ENCODE measurements around the gene DIP2B. TPM values are rescaled to one million over a fixed set of nuclear protein-coding genes. Genes with fewer than 3 reads are reported as not detected.

The DIP2B gene
- total and polyA plus RNA-seq, 2 of the 13 experiments (the other 11 are each of a cell fraction or from before 2014, with no cell fraction given), result 32.1 to 35.8 TPM

GRCh38 chr12:50590869-50591268 is 86.1 kb downstream of the DIP2B start:
- peaks cover 76% of the 10 kb centered on the region for H3K79me2 ChIP-seq (ENCODE audit: insufficient read depth, low read length)
- TF ChIP-seq ZFP36L2 (CRISPR knock-in tag; IDR thresholded peaks at IDR 0.05) (no peak), NFYC (CRISPR knock-in tag; IDR thresholded peaks at IDR 0.05) (no peak), SALL2 (CRISPR knock-in tag; IDR thresholded peaks at IDR 0.05) (no peak), HOXA9 (CRISPR knock-in tag; IDR thresholded peaks at IDR 0.05; ENCODE audit: borderline replicate concordance) (no peak), ZFP41 (CRISPR knock-in tag; IDR thresholded peaks at IDR 0.05; ENCODE audit: borderline replicate concordance) (no peak), IKZF5 (CRISPR knock-in tag; IDR thresholded peaks at IDR 0.05) (no peak), ZNF564 (CRISPR knock-in tag; IDR thresholded peaks at IDR 0.05) (peak; percentile 94)

GRCh38 chr12:50595667-50596066 is 90.9 kb downstream of the DIP2B start:
- Histone ChIP-seq H3K4me1 (ENCODE audit: insufficient read depth, low read length) (peaks cover 22% of the 10 kb centered on the region), H3K79me2 (ENCODE audit: insufficient read depth, low read length) (peaks cover 66% of the 10 kb centered on the region), H3K27ac (ENCODE audit: extremely low read length, insufficient read depth, low read length) (no peak overlapping the region), H3K4me2 (ENCODE audit: low read depth, low read length) (no peak overlapping the region), H3K36me3 (replicated peaks in 1 of 2; ENCODE audit: control insufficient read depth in 1 of 2, insufficient read depth in 2 of 2, low read length in 2 of 2) (no peaks in the 10 kb centered on the region), H3K4me3 (replicated peaks in 1 of 3; ENCODE audit: insufficient read depth in 1 of 3, low read depth in 2 of 3, low read length in 3 of 3) (no peak overlapping the region), H4K20me1 (ENCODE audit: insufficient read depth, low read length) (peaks cover 3% of the 10 kb centered on the region; the same call in 1 of the 2 replicates), H3K27me3 (ENCODE audit: control insufficient read depth in 1 of 2, insufficient read depth in 2 of 2, low read length in 2 of 2) (no peaks in the 10 kb centered on the region), H3K9ac (ENCODE audit: insufficient read depth, low read depth, low read length) (no peak overlapping the region), H3K9me3 (ENCODE audit: low read length) (no peaks in the 10 kb centered on the region), H2AFZ (ENCODE audit: low read length) (no peak overlapping the region)
- intact Hi-C loops (cut with micrococcal nuclease; ENCODE audit: unreplicated experiment), result no loop called here
- POLR2A ChIA-PET, result no interaction called here
- CTCF ChIA-PET (ENCODE audit: low intra/inter-chr PET ratio, low total read pairs), result no interaction called here
- DNase-seq (ENCODE audit: low spot score) (no peak), FAIRE-seq (no peak), ATAC-seq (no peak)
- no TSS peak for BruUV-seq (replicated peaks)
- 93% methylated on average over 3 of the region's 3 CpGs for WGBS (ENCODE audit: low lambda C conversion rate)
- in situ Hi-C loops (cut with HindIII; ENCODE audit: extremely low pct_ligation_motif_present, low pct_unique_long_range_greater_than_20kb), result no loop called here
- TF ChIP-seq POLR2A (IDR thresholded peaks at IDR 0.05; ENCODE audit: insufficient read depth in 1 of 2, low read depth in 2 of 2, low read length in 2 of 2) (no peak), ZNF256 (CRISPR knock-in tag; conservative IDR thresholded peaks at IDR 0.05) (no peak), TERF1 (CRISPR knock-in tag; IDR thresholded peaks at IDR 0.05) (no peak), SUZ12 (IDR thresholded peaks at IDR 0.05; ENCODE audit: low read depth, low read length) (no peak), CENPX (CRISPR knock-in tag; IDR thresholded peaks at IDR 0.05) (no peak), ZNF275 (CRISPR knock-in tag; IDR thresholded peaks at IDR 0.05; ENCODE audit: borderline replicate concordance) (no peak), JUND (CRISPR knock-in tag; IDR thresholded peaks at IDR 0.05) (no peak), POGZ (CRISPR knock-in tag; IDR thresholded peaks at IDR 0.05) (no peak), SMAD3 (CRISPR knock-in tag; IDR thresholded peaks at IDR 0.05) (no peak)

More at GRCh38 chr12:50590869-50591268, 86.1 kb downstream of the DIP2B start:
- Histone ChIP-seq H3K4me3 (replicated peaks in 1 of 3; ENCODE audit: insufficient read depth in 1 of 3, low read depth in 2 of 3, low read length in 3 of 3) (no peak overlapping the region), H3K4me1 (ENCODE audit: insufficient read depth, low read length) (peaks cover 13% of the 10 kb centered on the region; the same call in 1 of the 2 replicates), H3K9ac (ENCODE audit: insufficient read depth, low read depth, low read length) (no peak overlapping the region), H3K9me3 (ENCODE audit: low read length) (no peaks in the 10 kb centered on the region), H3K4me2 (ENCODE audit: low read depth, low read length) (no peak overlapping the region), H4K20me1 (ENCODE audit: insufficient read depth, low read length) (peaks cover 5% of the 10 kb centered on the region; the same call in 1 of the 2 replicates), H3K36me3 (replicated peaks in 1 of 2; ENCODE audit: control insufficient read depth in 1 of 2, insufficient read depth in 2 of 2, low read length in 2 of 2) (no peaks in the 10 kb centered on the region), H3K27ac (ENCODE audit: extremely low read length, insufficient read depth, low read length) (no peak overlapping the region), H3K27me3 (ENCODE audit: control insufficient read depth in 1 of 2, insufficient read depth in 2 of 2, low read length in 2 of 2) (no peaks in the 10 kb centered on the region), H2AFZ (ENCODE audit: low read length) (no peak overlapping the region)
- ChIA-PET POLR2A (no interaction called here), CTCF (ENCODE audit: low intra/inter-chr PET ratio, low total read pairs) (no interaction called here)
- intact Hi-C loops (cut with micrococcal nuclease; ENCODE audit: unreplicated experiment) (no loop called here), in situ Hi-C loops (cut with HindIII; ENCODE audit: extremely low pct_ligation_motif_present, low pct_unique_long_range_greater_than_20kb) (no loop called here)
- BruUV-seq (replicated peaks), result no TSS peak
- no peak for DNase-seq (ENCODE audit: low spot score)
- ATAC-seq, result no peak
- no peak for FAIRE-seq
